ENCODE measurements around the gene RPL13. TPM values are rescaled to one million over a fixed set of nuclear protein-coding genes. Genes with fewer than 3 reads are reported as not detected.
A peak's percentile ranks its signal among the peaks of the same experiment; 100 is the strongest.

The RPL13 gene
- total and polyA plus RNA-seq, 2 of the 13 experiments (the other 11 are each of a cell fraction or from before 2014, with no cell fraction given): 2,988 to 4,411 TPM

DNA sequence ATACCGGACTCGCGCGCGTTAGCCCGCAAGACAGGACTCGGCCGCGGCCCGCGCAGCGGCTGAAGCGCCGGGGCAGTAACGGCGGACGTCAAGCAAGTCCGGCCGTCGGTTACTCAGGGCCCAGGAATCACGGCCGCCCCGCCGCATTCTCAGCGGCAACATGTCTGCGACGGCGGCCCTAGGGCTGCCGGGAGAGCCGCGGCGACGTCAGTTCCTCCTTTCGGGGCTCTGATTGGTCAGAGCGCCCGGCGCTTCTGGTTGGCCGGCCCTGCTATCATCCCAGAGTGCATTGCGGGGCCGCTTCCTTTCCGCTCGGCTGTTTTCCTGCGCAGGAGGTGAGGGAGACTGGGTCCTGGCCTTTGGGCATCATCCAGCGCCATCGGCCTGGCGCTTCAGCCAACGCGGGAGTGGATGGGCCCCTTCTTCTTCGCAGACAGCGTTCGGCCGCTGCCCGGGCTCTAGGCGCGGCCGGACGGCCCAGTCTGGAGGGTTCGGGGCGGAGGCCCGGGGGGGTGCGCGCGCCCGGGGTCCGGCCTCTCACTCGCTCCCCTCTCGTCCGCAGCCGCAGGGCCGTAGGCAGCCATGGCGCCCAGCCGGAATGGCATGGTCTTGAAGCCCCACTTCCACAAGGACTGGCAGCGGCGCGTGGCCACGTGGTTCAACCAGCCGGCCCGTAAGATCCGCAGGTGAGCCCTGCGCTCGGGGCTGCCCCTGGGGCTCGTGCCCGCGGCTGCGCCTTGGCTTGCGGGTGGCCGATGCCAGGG is at the start of gene RPL13 (continued):
- TF ChIP-seq, protein P1, sequence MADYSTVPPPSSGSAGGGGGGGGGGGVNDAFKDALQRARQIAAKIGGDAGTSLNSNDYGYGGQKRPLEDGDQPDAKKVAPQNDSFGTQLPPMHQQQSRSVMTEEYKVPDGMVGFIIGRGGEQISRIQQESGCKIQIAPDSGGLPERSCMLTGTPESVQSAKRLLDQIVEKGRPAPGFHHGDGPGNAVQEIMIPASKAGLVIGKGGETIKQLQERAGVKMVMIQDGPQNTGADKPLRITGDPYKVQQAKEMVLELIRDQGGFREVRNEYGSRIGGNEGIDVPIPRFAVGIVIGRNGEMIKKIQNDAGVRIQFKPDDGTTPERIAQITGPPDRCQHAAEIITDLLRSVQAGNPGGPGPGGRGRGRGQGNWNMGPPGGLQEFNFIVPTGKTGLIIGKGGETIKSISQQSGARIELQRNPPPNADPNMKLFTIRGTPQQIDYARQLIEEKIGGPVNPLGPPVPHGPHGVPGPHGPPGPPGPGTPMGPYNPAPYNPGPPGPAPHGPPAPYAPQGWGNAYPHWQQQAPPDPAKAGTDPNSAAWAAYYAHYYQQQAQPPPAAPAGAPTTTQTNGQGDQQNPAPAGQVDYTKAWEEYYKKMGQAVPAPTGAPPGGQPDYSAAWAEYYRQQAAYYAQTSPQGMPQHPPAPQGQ (CRISPR knock-in tag; IDR thresholded peaks at IDR 0.05; ENCODE audit: borderline replicate concordance): 0 out of 2 replicates have a peak, but pooled peaks have one; percentile 65
- TF ChIP-seq, protein P2, sequence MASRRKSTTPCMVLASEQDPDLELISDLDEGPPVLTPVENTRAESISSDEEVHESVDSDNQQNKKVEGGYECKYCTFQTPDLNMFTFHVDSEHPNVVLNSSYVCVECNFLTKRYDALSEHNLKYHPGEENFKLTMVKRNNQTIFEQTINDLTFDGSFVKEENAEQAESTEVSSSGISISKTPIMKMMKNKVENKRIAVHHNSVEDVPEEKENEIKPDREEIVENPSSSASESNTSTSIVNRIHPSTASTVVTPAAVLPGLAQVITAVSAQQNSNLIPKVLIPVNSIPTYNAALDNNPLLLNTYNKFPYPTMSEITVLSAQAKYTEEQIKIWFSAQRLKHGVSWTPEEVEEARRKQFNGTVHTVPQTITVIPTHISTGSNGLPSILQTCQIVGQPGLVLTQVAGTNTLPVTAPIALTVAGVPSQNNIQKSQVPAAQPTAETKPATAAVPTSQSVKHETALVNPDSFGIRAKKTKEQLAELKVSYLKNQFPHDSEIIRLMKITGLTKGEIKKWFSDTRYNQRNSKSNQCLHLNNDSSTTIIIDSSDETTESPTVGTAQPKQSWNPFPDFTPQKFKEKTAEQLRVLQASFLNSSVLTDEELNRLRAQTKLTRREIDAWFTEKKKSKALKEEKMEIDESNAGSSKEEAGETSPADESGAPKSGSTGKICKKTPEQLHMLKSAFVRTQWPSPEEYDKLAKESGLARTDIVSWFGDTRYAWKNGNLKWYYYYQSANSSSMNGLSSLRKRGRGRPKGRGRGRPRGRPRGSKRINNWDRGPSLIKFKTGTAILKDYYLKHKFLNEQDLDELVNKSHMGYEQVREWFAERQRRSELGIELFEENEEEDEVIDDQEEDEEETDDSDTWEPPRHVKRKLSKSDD (CRISPR knock-in tag; IDR thresholded peaks at IDR 0.05; ENCODE audit: low read depth): peak; percentile 49; the same call in 1 of the 2 replicates
- TF ChIP-seq NFATC3 (CRISPR knock-in tag; IDR thresholded peaks at IDR 0.05) (0 out of 2 replicates have a peak, but pooled peaks have one; percentile 48), POLR2G (IDR thresholded peaks at IDR 0.05; ENCODE audit: low read depth, low read length) (peak; percentile 100), GZF1 (CRISPR knock-in tag; IDR thresholded peaks at IDR 0.05) (peak; percentile 72; the same call in 1 of the 2 replicates), ASH2L (IDR thresholded peaks at IDR 0.05; ENCODE audit: insufficient read length, low read depth, low read length) (peak; percentile 95), PHF8 (CRISPR knock-in tag; IDR thresholded peaks at IDR 0.05) (peak; percentile 96), HOXA9 (CRISPR knock-in tag; IDR thresholded peaks at IDR 0.05; ENCODE audit: borderline replicate concordance) (no peak; the same call in none of the 2 replicates), ZNF816 (CRISPR knock-in tag; IDR thresholded peaks at IDR 0.05; ENCODE audit: borderline replicate concordance) (peak; percentile 94; the same call in 1 of the 2 replicates), ZNF776 (CRISPR knock-in tag; IDR thresholded peaks at IDR 0.05) (peak; percentile 96), FOXP1 (IDR thresholded peaks at IDR 0.05) (no peak), FOXP1 (CRISPR knock-in tag; IDR thresholded peaks at IDR 0.05) (peak; percentile 22; the same call in 1 of the 2 replicates), KAT7 (CRISPR knock-in tag; IDR thresholded peaks at IDR 0.05; ENCODE audit: borderline replicate concordance) (peak; percentile 88; the same call in 1 of the 2 replicates), SOX13 (IDR thresholded peaks at IDR 0.05) (no peak), SOX13 (CRISPR knock-in tag; conservative IDR thresholded peaks at IDR 0.05 in 1 of 2, IDR thresholded peaks at IDR 0.05 in 1 of 2) (peak in 1 of 2 experiments; percentile 38; a peak in 1 of 4 replicates), ZNF558 (CRISPR knock-in tag; IDR thresholded peaks at IDR 0.05; ENCODE audit: borderline replicate concordance) (peak; percentile 88; the same call in 1 of the 2 replicates)
- TF ChIP-seq, protein P3, sequence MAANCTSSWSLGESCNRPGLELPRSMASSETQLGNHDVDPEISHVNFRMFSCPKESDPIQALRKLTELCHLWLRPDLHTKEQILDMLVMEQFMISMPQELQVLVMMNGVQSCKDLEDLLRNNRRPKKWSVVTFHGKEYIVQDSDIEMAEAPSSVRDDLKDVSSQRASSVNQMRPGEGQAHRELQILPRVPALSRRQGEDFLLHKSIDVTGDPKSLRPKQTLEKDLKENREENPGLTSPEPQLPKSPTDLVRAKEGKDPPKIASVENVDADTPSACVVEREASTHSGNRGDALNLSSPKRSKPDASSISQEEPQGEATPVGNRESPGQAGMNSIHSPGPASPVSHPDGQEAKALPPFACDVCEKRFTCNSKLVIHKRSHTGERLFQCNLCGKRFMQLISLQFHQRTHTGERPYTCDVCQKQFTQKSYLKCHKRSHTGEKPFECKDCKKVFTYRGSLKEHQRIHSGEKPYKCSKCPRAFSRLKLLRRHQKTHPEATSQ (CRISPR knock-in tag; IDR thresholded peaks at IDR 0.05; ENCODE audit: borderline replicate concordance): no peak; the same call in 1 of the 2 replicates
- TF ChIP-seq, protein P4, sequence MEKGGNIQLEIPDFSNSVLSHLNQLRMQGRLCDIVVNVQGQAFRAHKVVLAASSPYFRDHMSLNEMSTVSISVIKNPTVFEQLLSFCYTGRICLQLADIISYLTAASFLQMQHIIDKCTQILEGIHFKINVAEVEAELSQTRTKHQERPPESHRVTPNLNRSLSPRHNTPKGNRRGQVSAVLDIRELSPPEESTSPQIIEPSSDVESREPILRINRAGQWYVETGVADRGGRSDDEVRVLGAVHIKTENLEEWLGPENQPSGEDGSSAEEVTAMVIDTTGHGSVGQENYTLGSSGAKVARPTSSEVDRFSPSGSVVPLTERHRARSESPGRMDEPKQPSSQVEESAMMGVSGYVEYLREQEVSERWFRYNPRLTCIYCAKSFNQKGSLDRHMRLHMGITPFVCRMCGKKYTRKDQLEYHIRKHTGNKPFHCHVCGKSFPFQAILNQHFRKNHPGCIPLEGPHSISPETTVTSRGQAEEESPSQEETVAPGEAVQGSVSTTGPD (CRISPR knock-in tag; IDR thresholded peaks at IDR 0.05): no peak
- TF ChIP-seq, protein P5, sequence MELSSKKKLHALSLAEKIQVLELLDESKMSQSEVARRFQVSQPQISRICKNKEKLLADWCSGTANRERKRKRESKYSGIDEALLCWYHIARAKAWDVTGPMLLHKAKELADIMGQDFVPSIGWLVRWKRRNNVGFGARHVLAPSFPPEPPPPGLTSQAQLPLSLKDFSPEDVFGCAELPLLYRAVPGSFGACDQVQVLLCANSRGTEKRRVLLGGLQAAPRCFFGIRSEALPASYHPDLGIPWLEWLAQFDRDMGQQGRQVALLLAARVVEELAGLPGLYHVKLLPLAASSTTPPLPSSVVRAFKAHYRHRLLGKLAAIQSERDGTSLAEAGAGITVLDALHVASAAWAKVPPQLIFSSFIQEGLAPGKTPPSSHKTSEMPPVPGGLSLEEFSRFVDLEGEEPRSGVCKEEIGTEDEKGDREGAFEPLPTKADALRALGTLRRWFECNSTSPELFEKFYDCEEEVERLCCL (CRISPR knock-in tag; IDR thresholded peaks at IDR 0.05; ENCODE audit: borderline replicate concordance): peak; percentile 51; the same call in 1 of the 2 replicates
